HG03196 (cell line): ENCODE results near the gene SP140.
A peak's percentile ranks its signal among the peaks of the same experiment; 100 is the strongest.
"Not testable (repeated sequence)": the region's sequence is repeated elsewhere in the genome, so short reads cannot be mapped to it uniquely, and the experiment has no call there.

ENCODE experiments used
- ATAC-seq: cut with Tn5 transposase; IDR thresholded peaks from one replicate; pipeline ENCODE4 v1.9.1; 2021; ENCODE audit not compliant: unreplicated experiment

The SP140 gene

GRCh38 chr2:230282936-230283335, 57.4 kb downstream of the SP140 start:
- ATAC-seq = no peak

- ATAC-seq = no peak
These were observed 60.5 kb downstream of the SP140 start for GRCh38 chr2:230286048-230286447.

- not testable (repeated sequence) for ATAC-seq
These were observed 63.8 kb downstream of the SP140 start for GRCh38 chr2:230289311-230289710.

- no peak for ATAC-seq
These were observed 69.7 kb downstream of the SP140 start for GRCh38 chr2:230295192-230295591.

- no peak for ATAC-seq
These were observed 71.4 kb downstream of the SP140 start for GRCh38 chr2:230296917-230297316.

GRCh38 chr2:230299618-230300017, 74.1 kb downstream of the SP140 start:
- no peak for ATAC-seq

GRCh38 chr2:230305416-230306275, 80.1 kb downstream of the SP140 start:
- no peak for ATAC-seq

GRCh38 chr2:230306474-230306873, 80.9 kb downstream of the SP140 start:
- ATAC-seq = no peak

- ATAC-seq = no peak
These were observed 81.9 kb downstream of the SP140 start for GRCh38 chr2:230307485-230307884.

- ATAC-seq = no peak
These were observed 83.0 kb downstream of the SP140 start for GRCh38 chr2:230308402-230309000.

GRCh38 chr2:230310792-230311191, 85.3 kb downstream of the SP140 start:
- not testable (repeated sequence) for ATAC-seq

- not testable (repeated sequence) for ATAC-seq
These were observed 86.1 kb downstream of the SP140 start for GRCh38 chr2:230311634-230312033.

GRCh38 chr2:230312638-230313037, 87.1 kb downstream of the SP140 start:
- ATAC-seq = no peak

- ATAC-seq = no peak
These were observed 91.8 kb downstream of the SP140 start for GRCh38 chr2:230317366-230317765.

GRCh38 chr2:230318190-230319121, 92.9 kb downstream of the SP140 start:
- no peak for ATAC-seq

- ATAC-seq = peak; percentile 92
These were observed 93.8 kb downstream of the SP140 start for GRCh38 chr2:230319211-230319862.

GRCh38 chr2:230321031-230321430, 95.5 kb downstream of the SP140 start:
- no peak for ATAC-seq

GRCh38 chr2:230322561-230323384, 97.2 kb downstream of the SP140 start:
- no peak for ATAC-seq

GRCh38 chr2:230323385-230324106, 98.0 kb downstream of the SP140 start:
- no peak for ATAC-seq
